GM12878 (cell line): ENCODE measurements around the gene NUAK1. TPM values are rescaled to one million over a fixed set of nuclear protein-coding genes. Genes with fewer than 3 reads are reported as not detected.

ENCODE experiments used
- ATAC-seq: fragments of 200-7000 bp; cut with Tn5 transposase; 3 replicates; pipeline ENCODE4 v1.9.1; 2020; ENCODE audit warnings: mild to moderate bottlenecking, moderate library complexity
- BruUV-seq: library from RNA; stranded (reverse); fragments of 400-500 nt; replicated peaks from 2 replicates; lab custom pipeline; 2021; lab: Mats Ljungman, UMichigan
- CTCF ChIA-PET: fragments of 300-600 bp; sonication (Branson Sonifier 250); formaldehyde crosslinking; extraction: SDS; loops from one replicate; lab custom pipeline; 2021; ENCODE audit warnings: inconsistent platforms; lab: Yijun Ruan, JAX
- POLR2A ChIA-PET: fragments of 350-600 bp; formaldehyde crosslinking; extraction: SDS; loops from one replicate; lab custom pipeline; 2021; ENCODE audit warnings: inconsistent platforms; lab: Charles Lee
- RAD21 ChIA-PET: fragments of 300-600 bp; sonication (Branson Sonifier 250); formaldehyde crosslinking; loops from one replicate; lab custom pipeline; 2023; ENCODE audit warnings: antibody characterized with exemption; ENCODE audit not compliant: unreplicated experiment; lab: Charles Lee
- SMC1A ChIA-PET: fragments of 300-600 bp; sonication (Branson Sonifier 250); formaldehyde crosslinking; loops from one replicate; lab custom pipeline; 2023; ENCODE audit not compliant: unreplicated experiment, uncharacterized antibody; lab: Charles Lee
- DNase-seq: peaks from one replicate; pipeline ENCODE4 v3.0.0-alpha.2; 2011; ENCODE audit warnings: low read depth, low spot score
- FAIRE-seq: peaks from 3 replicates; lab custom pipeline; 2011; peaks lifted over from hg19 to GRCh38; lab: Jason Lieb, UNC
- H2AFZ ChIP-seq: 2 replicates; pipeline ENCODE4 v1.6.0; 2011; ENCODE audit warnings: low read depth, low read length, control low read depth; ENCODE audit not compliant: control insufficient read depth
- H3K27ac ChIP-seq: 2 replicates; pipeline ENCODE4 v1.5.1; 2011; ENCODE audit warnings: control low read depth; ENCODE audit not compliant: control insufficient read depth, insufficient read depth
- H3K27me3 ChIP-seq, 2 experiments: replicated peaks in 1 of 2; 2 replicates each; pipeline versions ENCODE4 v1.6.0 to v1.6.1; 2011; ENCODE audit warnings: low read length in 1 of 2; ENCODE audit not compliant: control insufficient read depth in 2 of 2, insufficient read depth in 2 of 2
- H3K36me3 ChIP-seq, 2 experiments: 2 replicates each; pipeline ENCODE4 v1.5.1; 2011; ENCODE audit warnings: low read length in 1 of 2; ENCODE audit not compliant: control insufficient read depth in 2 of 2, insufficient read depth in 2 of 2
- H3K4me1 ChIP-seq: 2 replicates; pipeline ENCODE4 v1.6.1; 2011; ENCODE audit warnings: mild to moderate bottlenecking, low read length, moderate library complexity, mixed read lengths; ENCODE audit not compliant: control insufficient read depth, insufficient read depth
- H3K4me2 ChIP-seq: 2 replicates; pipeline ENCODE4 v1.6.0; 2011; ENCODE audit warnings: control low read depth; ENCODE audit not compliant: control insufficient read depth, insufficient read depth
- H3K4me3 ChIP-seq: fragments of 200-600 bp; sonication (generic); 2 replicates; pipeline ENCODE4 v1.5.1; 2016
- H3K79me2 ChIP-seq: 2 replicates; pipeline ENCODE4 v1.6.0; 2011; ENCODE audit warnings: low read length; ENCODE audit not compliant: control insufficient read depth, insufficient read depth
- H3K9ac ChIP-seq: 2 replicates; pipeline ENCODE4 v1.8.0; 2011; ENCODE audit warnings: low read length, control low read depth, mixed read lengths; ENCODE audit not compliant: control insufficient read depth, insufficient read depth
- H3K9me3 ChIP-seq: replicated peaks from 3 replicates; pipeline ENCODE4 v1.5.1; 2011; ENCODE audit warnings: mild to moderate bottlenecking, low read length; ENCODE audit not compliant: control insufficient read depth, insufficient read depth
- H4K20me1 ChIP-seq: 2 replicates; pipeline ENCODE4 v1.6.0; 2011; ENCODE audit not compliant: control insufficient read depth, insufficient read depth
- EGR1 ChIP-seq, 2 experiments: IDR thresholded peaks; 1 replicate in 1 of 2; 2 replicates in 1 of 2; pipeline ENCODE4 v1.6.1; 2011 to 2012; ENCODE audit warnings: low read depth in 2 of 2, low read length in 2 of 2, borderline replicate concordance in 1 of 2, mild to moderate bottlenecking in 1 of 2, moderate library complexity in 1 of 2
- LARP7 ChIP-seq: fragments of 450-650 bp; IDR thresholded peaks from 2 replicates; pipeline ENCODE4 v1.6.1; 2017; ENCODE audit warnings: mild to moderate bottlenecking
- NBN ChIP-seq: fragments of 450-650 bp; IDR thresholded peaks from 2 replicates; pipeline ENCODE4 v1.6.1; 2016
- NFYB ChIP-seq: IDR thresholded peaks from 2 replicates; pipeline ENCODE4 v1.6.1; 2011; ENCODE audit warnings: low read depth, mild to moderate bottlenecking, low read length, improper control_type of control experiment, moderate library complexity; ENCODE audit not compliant: insufficient read depth
- NR2C2 ChIP-seq: IDR thresholded peaks from 2 replicates; pipeline ENCODE4 v1.6.1; 2011; ENCODE audit warnings: borderline replicate concordance, low read depth; ENCODE audit not compliant: control insufficient read depth, insufficient read length
- PAX5 ChIP-seq: IDR thresholded peaks from 2 replicates; pipeline ENCODE4 v1.6.1; 2011; ENCODE audit warnings: low read depth, low read length, borderline replicate concordance
- POLR2AphosphoS5 ChIP-seq: IDR thresholded peaks from 2 replicates; pipeline ENCODE4 v1.6.1; 2011; ENCODE audit warnings: mild to moderate bottlenecking, low read length, inconsistent platforms
- RB1 ChIP-seq: fragments of 450-650 bp; formaldehyde crosslinking; IDR thresholded peaks from 2 replicates; pipeline ENCODE4 v1.6.1; 2017; ENCODE audit warnings: mild to moderate bottlenecking, borderline replicate concordance
- RFX5 ChIP-seq: IDR thresholded peaks from 2 replicates; pipeline ENCODE4 v1.6.1; 2011; ENCODE audit warnings: low read depth, low read length, improper control_type of control experiment
- STAT3 ChIP-seq: IDR thresholded peaks from 2 replicates; pipeline ENCODE4 v1.6.1; 2011; ENCODE audit warnings: low read depth, low read length, improper control_type of control experiment
- SUPT20H ChIP-seq: IDR thresholded peaks from 2 replicates; pipeline ENCODE4 v1.6.1; 2011; ENCODE audit warnings: low read depth, mild to moderate bottlenecking, low read length, moderate library complexity, borderline replicate concordance; ENCODE audit not compliant: control insufficient read depth
- TAF1 ChIP-seq: IDR thresholded peaks from 2 replicates; pipeline ENCODE4 v1.6.1; 2011; ENCODE audit warnings: mild to moderate bottlenecking, low read depth, low read length, borderline replicate concordance
- ZNF217 ChIP-seq: fragments of 450-650 bp; IDR thresholded peaks from 2 replicates; pipeline ENCODE4 v1.6.1; 2017; ENCODE audit warnings: antibody characterized with exemption, mild to moderate bottlenecking
- WGBS: methylation state at CpG from one replicate; pipeline ENCODE4 v1.1.6; 2016; ENCODE audit warnings: low lambda C conversion rate; ENCODE audit not compliant: insufficient replicate concordance, insufficient coverage; ENCODE audit errors: missing lambda C conversion rate; 5-methylcytosine and 5-hydroxymethylcytosine counted together
- in situ Hi-C: fragments of 300-500 bp; cut with MboI; formaldehyde crosslinking; loops from 9 replicates; pipeline ENCODE4 v1.14.3; 2018; ENCODE audit warnings: mixed read lengths
- intact Hi-C: fragments of 100-400 bp; cut with micrococcal nuclease; formaldehyde crosslinking; loops from one replicate; pipeline ENCODE4 v1.14.2; 2022; ENCODE audit not compliant: unreplicated experiment
- polyA plus RNA-seq, 11 experiments: library from polyadenylated mRNA; depleted of rRNA in 4 of 11; unstranded in 6 of 11; stranded (reverse) in 5 of 11; fragments of >200 nt; fragmentation: Nextera tagmentation in 4 of 11; fragmentation: Illumina TruSeq in 1 of 11; extraction: Ambion mirVana in 4 of 11; extraction: Trizol in 1 of 11; gene quantifications; 1 replicate in 1 of 11; 2 replicates in 10 of 11; pipeline versions ENCODE4 v1.2.1 to v1.2.3, GENCODE V29; 2011 to 2016; ENCODE audit warnings: inconsistent platforms in 2 of 11, missing spikeins in 2 of 11, low read depth in 1 of 11
- total RNA-seq, 4 experiments: library from RNA; depleted of rRNA in 3 of 4; stranded (reverse); fragments of >200 nt in 3 of 4; fragmentation: Illumina TruSeq in 1 of 4; extraction: Trizol in 1 of 4; gene quantifications; 2 replicates each; pipeline versions ENCODE4 v1.2.1 to v1.2.3, GENCODE V29; 2013 to 2021
- TF ChIP-seq, protein P1 (sequence below): fragments of 450-650 bp; IDR thresholded peaks from 2 replicates; pipeline ENCODE4 v1.6.1; 2017; ENCODE audit warnings: mild to moderate bottlenecking, low read depth, inconsistent platforms; ENCODE audit not compliant: poor library complexity, severe bottlenecking
- TF ChIP-seq, protein P2 (sequence below): IDR thresholded peaks from 2 replicates; pipeline ENCODE4 v1.6.1; 2012; ENCODE audit warnings: mild to moderate bottlenecking, low read depth, low read length
- TF ChIP-seq, protein P3 (sequence below): fragments of 450-650 bp; IDR thresholded peaks from 2 replicates; pipeline ENCODE4 v1.6.1; 2014; ENCODE audit warnings: mild to moderate bottlenecking
- TF ChIP-seq, protein P4 (sequence below): IDR thresholded peaks from 2 replicates; pipeline ENCODE4 v1.6.1; 2011; ENCODE audit warnings: low read depth, mild to moderate bottlenecking, low read length, moderate library complexity, borderline replicate concordance; ENCODE audit errors: extremely low read depth

NUAK1 gene
- total and polyA plus RNA-seq, 10 of the 15 experiments (the other 5 are each of a cell fraction or from before 2014, with no cell fraction given) = 0.03 to 0.42 (median 0.08) TPM; not detected in 2

DNA sequence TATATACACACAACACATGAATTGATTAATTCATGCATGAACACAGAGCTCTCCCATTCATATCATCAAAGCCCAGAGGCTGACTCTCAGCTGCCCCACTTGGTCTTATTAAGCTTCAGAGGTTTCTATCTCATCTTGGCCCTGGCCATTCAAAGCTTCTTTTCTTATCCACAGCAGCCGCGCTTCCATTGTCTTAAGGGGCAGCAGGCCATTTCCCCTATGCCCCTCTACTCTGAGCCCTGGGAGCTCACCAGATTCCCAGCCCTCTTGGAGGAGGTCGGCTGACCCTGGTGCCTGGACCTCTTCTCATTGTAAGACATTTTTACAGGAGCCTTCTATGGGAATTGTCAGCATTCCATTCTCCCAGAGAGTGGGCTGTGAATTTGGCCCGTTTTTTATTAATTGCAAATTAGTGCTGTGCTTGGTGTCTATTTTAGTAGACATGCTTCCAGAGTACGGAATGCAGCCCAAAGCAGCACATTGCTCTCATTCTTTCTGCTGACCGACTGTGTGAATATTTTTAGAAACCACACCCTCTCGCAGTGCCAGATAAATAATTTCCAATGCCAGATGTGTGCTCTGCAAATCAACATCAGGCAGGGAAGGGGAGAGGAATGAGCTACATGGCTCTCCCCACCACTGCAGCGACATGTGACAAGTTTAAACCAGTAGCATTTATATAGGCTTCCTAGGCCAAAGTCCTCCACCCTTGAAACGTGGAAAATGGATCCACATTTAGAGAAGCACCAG, 58.5 kb downstream of the NUAK1 start:
- CTCF ChIA-PET = no interaction called here
- SMC1A ChIA-PET = no interaction called here
- 36% methylated on average over 9 of the region's 9 CpGs for WGBS
- in situ Hi-C loops (no loop called here), intact Hi-C loops (no loop called here)
- H3K9ac ChIP-seq = no peak overlapping the region
- H3K36me3 ChIP-seq = no peaks in the 10 kb centered on the region
- no TSS peak for BruUV-seq
- POLR2A ChIA-PET = no interaction called here
- DNase-seq (no peak), FAIRE-seq (no peak), ATAC-seq (no peak)
- H3K4me1 ChIP-seq = no peaks in the 10 kb centered on the region
- H3K79me2 ChIP-seq = no peaks in the 10 kb centered on the region
- no peak overlapping the region for H3K4me2 ChIP-seq
- H4K20me1 ChIP-seq = no peaks in the 10 kb centered on the region
- no peak overlapping the region for H3K27ac ChIP-seq
- H3K4me3 ChIP-seq = no peak overlapping the region
- no peak overlapping the region for H2AFZ ChIP-seq
- RAD21 ChIA-PET = no interaction called here
- no peaks in the 10 kb centered on the region for H3K9me3 ChIP-seq
- H3K27me3 ChIP-seq = peaks cover 0 to 4% of the 10 kb centered on the region in 2 experiments; a peak in 2 of 4 replicates
- TF ChIP-seq, protein P1, sequence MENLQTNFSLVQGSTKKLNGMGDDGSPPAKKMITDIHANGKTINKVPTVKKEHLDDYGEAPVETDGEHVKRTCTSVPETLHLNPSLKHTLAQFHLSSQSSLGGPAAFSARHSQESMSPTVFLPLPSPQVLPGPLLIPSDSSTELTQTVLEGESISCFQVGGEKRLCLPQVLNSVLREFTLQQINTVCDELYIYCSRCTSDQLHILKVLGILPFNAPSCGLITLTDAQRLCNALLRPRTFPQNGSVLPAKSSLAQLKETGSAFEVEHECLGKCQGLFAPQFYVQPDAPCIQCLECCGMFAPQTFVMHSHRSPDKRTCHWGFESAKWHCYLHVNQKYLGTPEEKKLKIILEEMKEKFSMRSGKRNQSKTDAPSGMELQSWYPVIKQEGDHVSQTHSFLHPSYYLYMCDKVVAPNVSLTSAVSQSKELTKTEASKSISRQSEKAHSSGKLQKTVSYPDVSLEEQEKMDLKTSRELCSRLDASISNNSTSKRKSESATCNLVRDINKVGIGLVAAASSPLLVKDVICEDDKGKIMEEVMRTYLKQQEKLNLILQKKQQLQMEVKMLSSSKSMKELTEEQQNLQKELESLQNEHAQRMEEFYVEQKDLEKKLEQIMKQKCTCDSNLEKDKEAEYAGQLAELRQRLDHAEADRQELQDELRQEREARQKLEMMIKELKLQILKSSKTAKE = no peak
- TF ChIP-seq ZNF217 (no peak), RFX5 (no peak), STAT3 (no peak), NFYB (no peak), EGR1 (IDR thresholded peaks at IDR 0.05; ENCODE audit: borderline replicate concordance in 1 of 2, low read depth in 2 of 2, low read length in 2 of 2) (no peak), NR2C2 (no peak), LARP7 (no peak), RB1 (no peak), PAX5 (no peak), TAF1 (no peak), NBN (no peak), SUPT20H (no peak), POLR2AphosphoS5 (no peak)
- TF ChIP-seq, protein P2, sequence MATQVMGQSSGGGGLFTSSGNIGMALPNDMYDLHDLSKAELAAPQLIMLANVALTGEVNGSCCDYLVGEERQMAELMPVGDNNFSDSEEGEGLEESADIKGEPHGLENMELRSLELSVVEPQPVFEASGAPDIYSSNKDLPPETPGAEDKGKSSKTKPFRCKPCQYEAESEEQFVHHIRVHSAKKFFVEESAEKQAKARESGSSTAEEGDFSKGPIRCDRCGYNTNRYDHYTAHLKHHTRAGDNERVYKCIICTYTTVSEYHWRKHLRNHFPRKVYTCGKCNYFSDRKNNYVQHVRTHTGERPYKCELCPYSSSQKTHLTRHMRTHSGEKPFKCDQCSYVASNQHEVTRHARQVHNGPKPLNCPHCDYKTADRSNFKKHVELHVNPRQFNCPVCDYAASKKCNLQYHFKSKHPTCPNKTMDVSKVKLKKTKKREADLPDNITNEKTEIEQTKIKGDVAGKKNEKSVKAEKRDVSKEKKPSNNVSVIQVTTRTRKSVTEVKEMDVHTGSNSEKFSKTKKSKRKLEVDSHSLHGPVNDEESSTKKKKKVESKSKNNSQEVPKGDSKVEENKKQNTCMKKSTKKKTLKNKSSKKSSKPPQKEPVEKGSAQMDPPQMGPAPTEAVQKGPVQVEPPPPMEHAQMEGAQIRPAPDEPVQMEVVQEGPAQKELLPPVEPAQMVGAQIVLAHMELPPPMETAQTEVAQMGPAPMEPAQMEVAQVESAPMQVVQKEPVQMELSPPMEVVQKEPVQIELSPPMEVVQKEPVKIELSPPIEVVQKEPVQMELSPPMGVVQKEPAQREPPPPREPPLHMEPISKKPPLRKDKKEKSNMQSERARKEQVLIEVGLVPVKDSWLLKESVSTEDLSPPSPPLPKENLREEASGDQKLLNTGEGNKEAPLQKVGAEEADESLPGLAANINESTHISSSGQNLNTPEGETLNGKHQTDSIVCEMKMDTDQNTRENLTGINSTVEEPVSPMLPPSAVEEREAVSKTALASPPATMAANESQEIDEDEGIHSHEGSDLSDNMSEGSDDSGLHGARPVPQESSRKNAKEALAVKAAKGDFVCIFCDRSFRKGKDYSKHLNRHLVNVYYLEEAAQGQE = no peak
- TF ChIP-seq, protein P3, sequence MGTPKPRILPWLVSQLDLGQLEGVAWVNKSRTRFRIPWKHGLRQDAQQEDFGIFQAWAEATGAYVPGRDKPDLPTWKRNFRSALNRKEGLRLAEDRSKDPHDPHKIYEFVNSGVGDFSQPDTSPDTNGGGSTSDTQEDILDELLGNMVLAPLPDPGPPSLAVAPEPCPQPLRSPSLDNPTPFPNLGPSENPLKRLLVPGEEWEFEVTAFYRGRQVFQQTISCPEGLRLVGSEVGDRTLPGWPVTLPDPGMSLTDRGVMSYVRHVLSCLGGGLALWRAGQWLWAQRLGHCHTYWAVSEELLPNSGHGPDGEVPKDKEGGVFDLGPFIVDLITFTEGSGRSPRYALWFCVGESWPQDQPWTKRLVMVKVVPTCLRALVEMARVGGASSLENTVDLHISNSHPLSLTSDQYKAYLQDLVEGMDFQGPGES = no peak
- TF ChIP-seq, protein P4, sequence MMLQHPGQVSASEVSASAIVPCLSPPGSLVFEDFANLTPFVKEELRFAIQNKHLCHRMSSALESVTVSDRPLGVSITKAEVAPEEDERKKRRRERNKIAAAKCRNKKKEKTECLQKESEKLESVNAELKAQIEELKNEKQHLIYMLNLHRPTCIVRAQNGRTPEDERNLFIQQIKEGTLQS = no peak
